ENCODE results near the gene GOLGA8N. TPM values are rescaled to one million over a fixed set of nuclear protein-coding genes. Genes with fewer than 3 reads are reported as not detected.

GOLGA8N gene
- total RNA-seq, 1 donor from 2014 or later: 0.60 TPM

- peak; percentile 58 to 66 for DNase-seq (ENCODE audit: low read depth in 2 of 2)
These were observed 58.1 kb downstream of the GOLGA8N start for GRCh38 chr15:32651229-32651837.

DNA sequence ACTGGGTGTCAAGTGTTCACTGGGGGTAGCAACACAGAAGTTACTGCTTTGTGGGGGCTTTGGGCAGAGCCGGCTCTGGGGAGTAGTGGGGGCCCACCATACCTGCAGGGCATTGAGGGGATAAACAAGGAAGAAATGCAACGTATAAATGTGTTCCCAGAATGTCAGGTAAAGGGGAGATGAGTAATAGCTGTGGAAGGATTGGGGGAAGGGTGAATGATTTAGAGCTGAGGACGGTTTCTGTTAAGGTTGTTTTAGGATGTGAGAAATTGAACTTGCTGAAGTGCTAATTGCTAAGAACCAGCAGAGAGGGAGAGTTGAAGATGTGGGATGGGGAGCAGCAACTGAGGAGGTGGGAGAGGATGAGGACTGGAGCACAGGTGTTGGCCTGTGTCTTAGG, 58.9 kb downstream of the GOLGA8N start:
- DNase-seq (ENCODE audit: low read depth in 2 of 2): no peak

GRCh38 chr15:32656091-32656490, 62.8 kb downstream of the GOLGA8N start:
- DNase-seq (ENCODE audit: low read depth in 2 of 2): peak in 1 of 2 donors; percentile 51

- DNase-seq (ENCODE audit: low read depth in 2 of 2): no peak
These were observed 63.2 kb downstream of the GOLGA8N start for GRCh38 chr15:32656496-32656895.

Other genes with a start within 250 kb of the GOLGA8N start
- gene GOLGA8K, start 190.2 kb upstream of the GOLGA8N start, total RNA-seq: 0.22 TPM in 1 of 2 replicates, not detected in the other
- gene GOLGA8O, start 137.8 kb upstream of the GOLGA8N start, total RNA-seq: under 0.01 TPM in 1 of 2 replicates, not detected in the other
- 2.4 and 8.1 TPM in 2 replicates for gene ARHGAP11A, start 22.0 kb downstream of the GOLGA8N start, total RNA-seq
- 0.20 and 0.44 TPM in 2 replicates for gene SCG5, start 48.3 kb downstream of the GOLGA8N start, total RNA-seq
- under 0.01 TPM in 2 replicates for gene GREM1, start 124.5 kb downstream of the GOLGA8N start, total RNA-seq